ENCODE data around the gene RTBDN.

The RTBDN gene

GRCh38 chr19:12833418-12833737 is 1.0 kb downstream of the RTBDN start:
- TF ChIP-seq REST (IDR thresholded peaks at IDR 0.05; ENCODE audit: insufficient read depth in 1 of 2, low read depth in 2 of 2, low read length in 2 of 2) (no peak), SIN3A (IDR thresholded peaks at IDR 0.05; ENCODE audit: borderline replicate concordance, insufficient read depth, low read length) (no peak), FOXP2 (optimal IDR thresholded peaks at IDR 0.05; ENCODE audit: borderline replicate concordance, extremely low read depth, extremely low read length, insufficient read depth) (no peak)

- TF ChIP-seq TAF1 (IDR thresholded peaks at IDR 0.05; ENCODE audit: borderline replicate concordance, insufficient read depth, low read length) (no peak), POLR2AphosphoS5 (IDR thresholded peaks at IDR 0.05; ENCODE audit: low read depth, low read length) (no peak), SIN3A (IDR thresholded peaks at IDR 0.05; ENCODE audit: borderline replicate concordance, insufficient read depth, low read length) (no peak), FOXP2 (optimal IDR thresholded peaks at IDR 0.05; ENCODE audit: borderline replicate concordance, extremely low read depth, extremely low read length, insufficient read depth) (no peak), REST (IDR thresholded peaks at IDR 0.05; ENCODE audit: insufficient read depth in 1 of 2, low read depth in 2 of 2, low read length in 2 of 2) (no peak)
These were observed 5.9 kb downstream of the RTBDN start for GRCh38 chr19:12828494-12828893.

GRCh38 chr19:12825254-12826131 is 8.9 kb downstream of the RTBDN start:
- no peak for TF ChIP-seq REST (IDR thresholded peaks at IDR 0.05; ENCODE audit: insufficient read depth in 1 of 2, low read depth in 2 of 2, low read length in 2 of 2)
- no peak for TF ChIP-seq FOXP2 (optimal IDR thresholded peaks at IDR 0.05; ENCODE audit: borderline replicate concordance, extremely low read depth, extremely low read length, insufficient read depth)
- TF ChIP-seq POLR2AphosphoS5 (IDR thresholded peaks at IDR 0.05; ENCODE audit: low read depth, low read length), result no peak
- TF ChIP-seq TAF1 (IDR thresholded peaks at IDR 0.05; ENCODE audit: borderline replicate concordance, insufficient read depth, low read length), result no peak
- no peak for TF ChIP-seq SIN3A (IDR thresholded peaks at IDR 0.05; ENCODE audit: borderline replicate concordance, insufficient read depth, low read length)

GRCh38 chr19:12821761-12822160 is 12.6 kb downstream of the RTBDN start:
- TF ChIP-seq SIN3A (IDR thresholded peaks at IDR 0.05; ENCODE audit: borderline replicate concordance, insufficient read depth, low read length) (no peak), POLR2AphosphoS5 (IDR thresholded peaks at IDR 0.05; ENCODE audit: low read depth, low read length) (no peak), REST (IDR thresholded peaks at IDR 0.05; ENCODE audit: insufficient read depth in 1 of 2, low read depth in 2 of 2, low read length in 2 of 2) (no peak), FOXP2 (optimal IDR thresholded peaks at IDR 0.05; ENCODE audit: borderline replicate concordance, extremely low read depth, extremely low read length, insufficient read depth) (no peak), TAF1 (IDR thresholded peaks at IDR 0.05; ENCODE audit: borderline replicate concordance, insufficient read depth, low read length) (no peak)

All from PFSK-1 (cell line).